ENCODE data around the gene PLXNA2. TPM values are rescaled to one million over a fixed set of nuclear protein-coding genes. Genes with fewer than 3 reads are reported as not detected.
A peak's percentile ranks its signal among the peaks of the same experiment; 100 is the strongest.

Gene PLXNA2
- total RNA-seq, 1 experiment from 2014 or later = 34.8 TPM

GRCh38 chr1:208131621-208132286, 112.4 kb downstream of the PLXNA2 start:
- Histone ChIP-seq H3K36me3 (peaks cover 6% of the 10 kb centered on the region), H3K4me1 (no peaks in the 10 kb centered on the region), H3K27ac (no peak overlapping the region), H3K4me3 (no peak overlapping the region), H3K9me3 (replicated peaks) (no peaks in the 10 kb centered on the region), H3K27me3 (no peaks in the 10 kb centered on the region)
- no peak for DNase-seq

- no peak for DNase-seq
- no peak overlapping the region for H3K4me3 ChIP-seq
- no peak overlapping the region for H3K27ac ChIP-seq
- H3K4me1 ChIP-seq = no peaks in the 10 kb centered on the region
- H3K36me3 ChIP-seq = peaks cover 7% of the 10 kb centered on the region
- no peaks in the 10 kb centered on the region for H3K27me3 ChIP-seq
- H3K9me3 ChIP-seq (replicated peaks) = no peaks in the 10 kb centered on the region
These were observed 114.7 kb downstream of the PLXNA2 start for GRCh38 chr1:208129487-208129886.

DNA sequence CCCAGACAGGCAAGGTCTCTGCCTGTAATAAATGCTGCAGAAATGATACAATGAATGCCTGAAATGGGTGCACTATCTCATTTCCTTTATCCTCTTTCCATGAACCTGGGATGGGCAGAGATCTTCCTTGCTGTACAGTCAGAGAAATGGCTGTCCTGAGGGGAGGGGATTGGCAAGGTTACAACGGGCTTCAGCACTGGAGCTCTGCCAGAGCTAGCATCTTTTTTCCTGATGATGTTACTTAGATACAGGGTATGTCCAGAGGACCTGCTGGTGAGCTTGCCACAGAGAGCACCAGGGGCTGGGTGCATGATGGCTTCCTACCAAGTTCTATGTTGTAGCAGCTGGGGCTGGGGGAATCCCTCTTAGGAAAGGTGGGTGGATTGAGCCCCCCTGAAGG, 115.1 kb downstream of the PLXNA2 start:
- DNase-seq = no peak
- Histone ChIP-seq H3K27ac (no peak overlapping the region), H3K9me3 (replicated peaks) (no peaks in the 10 kb centered on the region), H3K36me3 (peaks cover 7% of the 10 kb centered on the region), H3K27me3 (no peaks in the 10 kb centered on the region), H3K4me3 (no peak overlapping the region), H3K4me1 (no peaks in the 10 kb centered on the region)

GRCh38 chr1:208127792-208128529, 116.2 kb downstream of the PLXNA2 start:
- Histone ChIP-seq H3K4me3 (no peak overlapping the region), H3K9me3 (replicated peaks) (no peaks in the 10 kb centered on the region), H3K4me1 (no peaks in the 10 kb centered on the region), H3K36me3 (peaks cover 8% of the 10 kb centered on the region), H3K27ac (no peak overlapping the region), H3K27me3 (no peaks in the 10 kb centered on the region)
- no peak for DNase-seq

DNA sequence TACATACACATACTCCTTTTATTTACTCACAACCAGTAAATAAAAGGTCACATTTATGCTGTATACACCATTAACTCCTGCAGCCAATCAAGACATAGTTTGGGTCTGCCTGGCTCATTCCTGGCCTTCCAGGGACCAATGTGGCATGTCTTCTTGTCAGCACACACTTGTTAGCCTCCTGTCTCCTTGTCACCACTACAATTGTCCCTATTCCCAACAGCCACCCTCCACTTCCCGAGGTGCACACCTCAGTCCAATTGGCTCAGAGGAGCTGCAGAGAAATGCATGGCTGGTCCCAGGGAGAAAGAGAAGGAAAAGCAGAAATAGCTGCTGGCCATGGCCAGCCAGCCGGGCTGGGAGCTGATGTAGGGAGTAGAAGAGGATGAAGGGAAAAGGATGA, 116.9 kb downstream of the PLXNA2 start:
- Histone ChIP-seq H3K4me1 (no peaks in the 10 kb centered on the region), H3K4me3 (no peak overlapping the region), H3K27me3 (no peaks in the 10 kb centered on the region), H3K9me3 (replicated peaks) (no peaks in the 10 kb centered on the region), H3K27ac (no peak overlapping the region), H3K36me3 (peaks cover 10% of the 10 kb centered on the region)
- no peak for DNase-seq

DNA sequence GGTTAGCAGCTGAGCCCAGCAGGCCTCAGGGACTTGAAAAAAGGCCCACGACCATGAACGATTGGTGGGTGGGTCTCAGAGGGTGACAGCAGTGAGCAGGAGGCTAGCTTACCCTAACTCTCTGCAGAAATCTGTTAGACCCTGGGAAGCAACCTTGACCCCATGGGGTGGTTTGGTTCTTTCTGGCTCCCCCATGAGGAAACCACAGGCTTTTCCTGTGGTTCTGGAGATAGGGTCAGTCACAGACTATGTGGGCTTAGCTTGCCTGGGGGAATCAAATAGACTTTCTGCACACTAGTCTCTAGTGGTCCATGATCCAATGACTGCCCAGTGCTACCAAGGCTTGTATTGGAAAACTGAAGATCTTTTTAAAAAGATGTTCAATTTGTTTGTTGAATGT, 118.1 kb downstream of the PLXNA2 start:
- no peak for DNase-seq
- H3K36me3 ChIP-seq = peaks cover 10% of the 10 kb centered on the region
- H3K27ac ChIP-seq = no peak overlapping the region
- H3K9me3 ChIP-seq (replicated peaks) = no peaks in the 10 kb centered on the region
- no peaks in the 10 kb centered on the region for H3K27me3 ChIP-seq
- H3K4me1 ChIP-seq = no peaks in the 10 kb centered on the region
- H3K4me3 ChIP-seq = no peak overlapping the region

DNA sequence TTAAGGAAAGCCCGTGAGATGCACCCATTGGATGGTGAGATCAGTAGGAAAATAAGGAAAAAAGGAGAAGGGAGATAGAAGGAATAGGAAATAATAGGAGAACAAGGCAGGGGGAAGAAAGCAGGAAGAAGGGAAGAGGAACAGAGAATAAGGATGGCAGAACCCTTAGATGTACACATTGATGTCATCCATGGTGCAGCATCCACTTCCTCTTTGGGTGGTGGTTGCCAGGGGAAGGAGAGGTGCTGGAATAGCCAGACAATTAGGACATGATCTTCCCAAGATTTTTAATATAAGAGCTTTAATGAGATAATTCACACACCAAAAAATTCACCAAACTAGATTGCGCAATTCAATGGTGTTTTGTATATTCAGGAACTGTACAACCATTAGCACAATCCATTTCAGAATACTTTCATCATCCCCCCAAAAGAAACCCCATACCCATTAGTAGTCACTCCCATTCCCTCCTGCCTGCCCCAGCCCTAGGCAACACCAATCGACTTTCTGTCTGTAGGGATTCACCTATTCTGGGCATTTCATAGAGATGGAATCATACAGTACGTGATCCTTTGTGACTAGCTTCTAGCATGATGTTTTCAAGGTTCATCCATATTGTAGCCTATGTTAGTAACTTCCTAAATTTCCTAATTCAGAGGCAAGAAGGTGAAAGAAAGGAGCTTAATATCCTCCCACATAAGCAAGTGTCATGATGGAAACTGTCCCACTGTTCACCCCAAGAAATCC, 121.4 kb downstream of the PLXNA2 start:
- H3K4me3 ChIP-seq = no peak overlapping the region
- no peaks in the 10 kb centered on the region for H3K27me3 ChIP-seq
- no peaks in the 10 kb centered on the region for H3K4me1 ChIP-seq
- H3K9me3 ChIP-seq (replicated peaks) = no peaks in the 10 kb centered on the region
- peaks cover 13% of the 10 kb centered on the region; the same call in 1 of the 2 replicates for H3K36me3 ChIP-seq
- H3K27ac ChIP-seq = no peak overlapping the region
- no peak for DNase-seq

GRCh38 chr1:208121813-208122364, 122.3 kb downstream of the PLXNA2 start:
- H3K9me3 ChIP-seq (replicated peaks) = no peaks in the 10 kb centered on the region
- no peak overlapping the region for H3K4me3 ChIP-seq
- no peak overlapping the region for H3K27ac ChIP-seq
- no peak for DNase-seq
- H3K27me3 ChIP-seq = no peaks in the 10 kb centered on the region
- H3K36me3 ChIP-seq = peaks cover 14% of the 10 kb centered on the region; the same call in 1 of the 2 replicates
- peaks cover 4% of the 10 kb centered on the region; the same call in 1 of the 2 replicates for H3K4me1 ChIP-seq

DNA sequence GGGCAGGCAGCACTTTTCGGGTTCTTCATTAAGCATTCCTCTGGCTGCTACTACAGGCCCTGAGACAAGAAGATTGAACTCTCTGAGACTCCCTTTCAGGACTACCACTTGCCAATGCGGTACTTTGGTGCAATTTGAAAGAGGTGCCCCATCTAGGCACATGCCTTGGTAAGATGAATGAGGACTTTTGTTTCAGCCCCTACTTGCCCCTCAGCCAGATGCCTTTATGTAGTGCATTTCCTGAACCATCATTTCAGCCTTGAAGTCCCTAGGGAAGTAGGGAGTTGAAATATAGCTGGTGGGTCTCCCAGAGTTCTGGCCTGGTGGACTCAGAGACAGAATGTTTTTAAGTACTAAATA, 123.8 kb downstream of the PLXNA2 start:
- H3K36me3 ChIP-seq = peaks cover 12% of the 10 kb centered on the region; the same call in 1 of the 2 replicates
- no peak overlapping the region for H3K27ac ChIP-seq
- H3K9me3 ChIP-seq (replicated peaks) = no peaks in the 10 kb centered on the region
- peaks cover 4% of the 10 kb centered on the region; the same call in 1 of the 2 replicates for H3K4me1 ChIP-seq
- no peak overlapping the region for H3K4me3 ChIP-seq
- no peaks in the 10 kb centered on the region for H3K27me3 ChIP-seq
- no peak for DNase-seq

GRCh38 chr1:208118841-208119606, 125.2 kb downstream of the PLXNA2 start:
- peaks cover 4% of the 10 kb centered on the region; the same call in 1 of the 2 replicates for H3K4me1 ChIP-seq
- H3K36me3 ChIP-seq = peaks cover 9% of the 10 kb centered on the region; the same call in 1 of the 2 replicates
- H3K4me3 ChIP-seq = no peak overlapping the region
- no peak overlapping the region for H3K27ac ChIP-seq
- no peaks in the 10 kb centered on the region for H3K9me3 ChIP-seq (replicated peaks)
- DNase-seq = no peak
- no peaks in the 10 kb centered on the region for H3K27me3 ChIP-seq

- Histone ChIP-seq H3K4me1 (peaks cover 4% of the 10 kb centered on the region; the same call in 1 of the 2 replicates), H3K27me3 (no peaks in the 10 kb centered on the region), H3K9me3 (replicated peaks) (no peaks in the 10 kb centered on the region), H3K27ac (no peak overlapping the region), H3K4me3 (no peak overlapping the region), H3K36me3 (peaks cover 11% of the 10 kb centered on the region; the same call in 1 of the 2 replicates)
- DNase-seq = no peak
These were observed 125.9 kb downstream of the PLXNA2 start for GRCh38 chr1:208118306-208118705.

- DNase-seq = no peak
- Histone ChIP-seq H3K36me3 (peaks cover 8% of the 10 kb centered on the region; the same call in 1 of the 2 replicates), H3K9me3 (replicated peaks) (no peaks in the 10 kb centered on the region), H3K27me3 (no peaks in the 10 kb centered on the region), H3K4me3 (no peak overlapping the region), H3K4me1 (peaks cover 4% of the 10 kb centered on the region; the same call in 1 of the 2 replicates), H3K27ac (no peak overlapping the region)
These were observed 126.4 kb downstream of the PLXNA2 start for GRCh38 chr1:208117826-208118225.

DNA sequence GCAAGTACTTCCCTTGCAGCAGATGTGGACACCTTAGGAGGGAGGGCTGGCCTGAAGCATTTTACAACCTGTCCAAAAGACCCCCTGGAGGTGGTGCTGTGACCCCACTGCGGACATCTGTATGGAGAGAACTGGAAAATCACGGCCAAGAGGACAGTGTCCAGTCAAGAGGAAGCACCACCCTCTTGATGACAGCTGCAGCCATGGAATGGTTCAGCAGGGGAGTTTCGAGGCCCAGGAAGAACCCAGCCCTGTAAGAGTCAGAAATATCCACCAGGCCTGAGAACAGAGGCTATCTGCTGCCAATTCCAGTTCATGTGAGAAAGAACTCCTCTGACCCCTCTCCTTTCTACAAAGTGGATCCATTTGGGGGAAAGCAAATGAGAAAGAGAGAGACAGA, 126.8 kb downstream of the PLXNA2 start:
- Histone ChIP-seq H3K27me3 (no peaks in the 10 kb centered on the region), H3K4me1 (peaks cover 4% of the 10 kb centered on the region), H3K9me3 (replicated peaks) (no peaks in the 10 kb centered on the region), H3K27ac (no peak overlapping the region), H3K4me3 (no peak overlapping the region), H3K36me3 (peaks cover 8% of the 10 kb centered on the region; the same call in 1 of the 2 replicates)
- DNase-seq = peak in 1 of 2 experiments; percentile 28

Data from SJCRH30 (cell line).